AG04450 (cell line): ENCODE data around the gene GOLGA6B. TPM values are rescaled to one million over a fixed set of nuclear protein-coding genes. Genes with fewer than 3 reads are reported as not detected.
"Not testable (repeated sequence)": the region's sequence is repeated elsewhere in the genome, so short reads cannot be mapped to it uniquely, and the experiment has no call there.

ENCODE experiments used
- CTCF ChIA-PET: fragments of 300-600, 350-600 bp; formaldehyde crosslinking; extraction: SDS; loops from one replicate; lab custom pipeline; 2022; ENCODE audit warnings: antibody characterized with exemption, inconsistent platforms; lab: Charles Lee
- POLR2A ChIA-PET: fragments of 350-600 bp; formaldehyde crosslinking; extraction: SDS; loops from one replicate; lab custom pipeline; 2021; ENCODE audit warnings: antibody characterized with exemption, inconsistent platforms; lab: Yijun Ruan, JAX
- DNase-seq: peaks from one replicate; pipeline ENCODE4 v3.0.0-alpha.2; 2011; ENCODE audit warnings: low read depth, low spot score
- H3K27ac ChIP-seq: one replicate; pipeline ENCODE4 v1.5.1; 2012; ENCODE audit warnings: low read depth, low read length, control low read depth
- H3K27me3 ChIP-seq: one replicate; pipeline ENCODE4 v1.6.0; 2012; ENCODE audit warnings: low read length; ENCODE audit not compliant: control insufficient read depth, insufficient read depth
- H3K4me3 ChIP-seq: 2 replicates; pipeline ENCODE4 v1.5.1; 2011; ENCODE audit warnings: mild to moderate bottlenecking, low read depth, low read length, control low read depth
- H3K9me3 ChIP-seq: 2 replicates; pipeline ENCODE4 v1.5.1; 2012; ENCODE audit warnings: low read length; ENCODE audit not compliant: control insufficient read depth, insufficient read depth
- polyA plus RNA-seq: library from polyadenylated mRNA; depleted of rRNA; stranded (reverse); fragments of >200 nt; gene quantifications from 2 replicates; pipeline ENCODE4 v1.2.3, GENCODE V29; 2011
- TF ChIP-seq, protein P1 (sequence below): IDR thresholded peaks from 2 replicates; pipeline ENCODE4 v1.5.1; 2011; ENCODE audit warnings: low read depth, low read length, control low read depth, inconsistent platforms

GOLGA6B gene
- polyA plus RNA-seq, 1 experiment, result not detected

DNA sequence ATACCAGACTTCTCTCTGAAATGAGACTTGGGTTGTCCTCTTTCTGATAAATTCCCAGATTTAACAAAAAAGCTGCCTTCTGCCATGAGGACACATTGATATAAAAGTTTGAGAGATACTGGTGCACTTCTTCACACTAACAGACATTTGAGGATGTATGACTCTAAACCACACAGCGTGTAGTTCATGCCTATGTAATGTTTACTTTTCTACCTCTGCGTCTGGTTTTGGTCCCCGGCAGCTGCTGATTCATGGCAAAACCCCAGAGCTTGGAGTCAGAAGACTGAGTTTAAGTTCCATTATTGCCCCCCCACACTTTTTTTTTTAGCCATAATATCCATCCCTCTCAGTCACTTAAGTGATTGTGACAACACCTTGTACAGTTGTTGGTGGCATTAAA is 1.5 kb downstream of the GOLGA6B start:
- DNase-seq, H3K4me3 ChIP-seq, POLR2A ChIA-PET, H3K27ac ChIP-seq, H3K9me3 ChIP-seq, H3K27me3 ChIP-seq, CTCF ChIA-PET: not testable (repeated sequence)

DNA sequence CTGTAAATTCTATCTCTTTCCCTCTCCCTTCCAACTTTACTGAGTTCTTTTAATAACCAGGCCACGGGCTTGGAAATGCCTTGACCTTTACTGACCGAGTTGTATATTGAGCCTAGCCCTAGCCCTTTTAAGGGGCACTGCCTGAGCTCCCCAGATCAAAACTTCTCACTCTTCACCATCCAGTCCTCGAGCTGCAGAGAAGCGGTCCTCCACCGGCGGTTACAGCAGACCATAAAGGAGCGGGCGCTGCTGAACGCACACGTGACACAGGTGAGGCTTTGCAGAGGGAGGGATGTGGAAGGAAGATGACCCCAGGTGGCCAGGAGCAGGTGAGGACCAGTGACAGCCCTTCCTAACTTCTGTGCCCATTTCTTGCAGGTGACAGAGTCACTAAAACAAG is 6.6 kb downstream of the GOLGA6B start:
- H3K9me3 ChIP-seq, H3K4me3 ChIP-seq, H3K27ac ChIP-seq, CTCF ChIA-PET, DNase-seq, POLR2A ChIA-PET, H3K27me3 ChIP-seq: not testable (repeated sequence)

DNA sequence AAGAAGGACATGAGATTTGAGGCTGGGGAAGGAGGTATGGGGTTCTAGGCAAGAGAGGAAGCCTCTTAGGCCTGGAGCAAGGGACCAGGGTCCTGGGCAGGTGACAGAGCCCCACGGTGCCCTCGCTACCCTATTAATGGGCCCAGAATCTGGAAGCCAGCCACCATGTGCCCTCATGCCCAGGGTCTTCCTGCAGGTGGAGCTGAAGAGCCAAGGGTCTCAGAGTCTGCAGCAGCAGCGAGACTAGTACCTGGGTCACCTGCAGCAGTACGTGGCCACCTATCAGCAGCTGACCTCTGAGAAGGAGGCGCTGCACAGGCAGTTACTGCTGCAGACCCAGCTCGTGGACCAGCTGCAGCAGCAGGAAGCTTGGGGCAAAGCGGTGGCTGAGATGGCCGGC is 9.4 kb downstream of the GOLGA6B start:
- H3K27me3 ChIP-seq, H3K9me3 ChIP-seq, CTCF ChIA-PET, DNase-seq, H3K27ac ChIP-seq, H3K4me3 ChIP-seq, POLR2A ChIA-PET: not testable (repeated sequence)

DNA sequence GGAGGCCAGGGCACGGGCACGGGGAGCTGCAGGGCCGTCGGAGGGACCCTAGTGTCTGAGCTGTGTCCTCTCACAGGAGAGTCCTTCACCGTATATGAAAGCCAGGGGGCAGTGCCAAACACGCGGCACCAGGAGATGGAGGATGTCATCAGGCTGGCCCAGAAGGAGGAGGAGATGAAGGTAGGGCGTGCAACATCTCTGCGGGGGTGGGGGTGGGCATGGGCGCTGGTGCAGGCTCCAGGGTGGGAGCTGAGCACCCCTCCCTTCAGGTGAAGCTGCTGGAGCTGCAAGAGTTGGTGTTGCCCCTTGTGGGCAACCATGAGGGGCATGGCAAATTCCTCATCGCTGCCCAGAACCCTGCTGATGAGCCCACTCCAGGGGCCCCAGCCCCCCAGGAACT is 11.2 kb downstream of the GOLGA6B start:
- H3K4me3 ChIP-seq, DNase-seq, POLR2A ChIA-PET, H3K27me3 ChIP-seq, CTCF ChIA-PET, H3K27ac ChIP-seq, H3K9me3 ChIP-seq: not testable (repeated sequence)

DNA sequence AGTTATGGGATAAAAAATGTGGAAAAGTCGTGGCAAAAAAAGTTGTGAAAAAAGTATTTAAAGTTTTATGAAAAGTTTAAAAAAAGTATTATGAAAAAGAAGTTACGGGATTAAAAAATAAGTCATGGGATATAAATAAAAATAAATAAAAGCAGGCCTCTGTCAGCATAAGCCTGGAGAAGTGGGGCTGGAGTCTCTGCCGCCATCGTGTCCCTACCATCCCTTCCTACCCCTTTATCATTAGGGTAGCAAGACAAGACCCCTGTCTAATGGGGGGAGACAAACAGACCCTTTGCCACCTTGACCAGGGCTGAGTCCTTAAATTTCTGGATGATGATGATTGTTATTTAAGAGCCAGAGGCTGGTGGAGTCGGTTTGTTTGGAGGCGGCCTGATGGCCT is 15.3 kb downstream of the GOLGA6B start:
- DNase-seq, CTCF ChIA-PET, H3K27me3 ChIP-seq, POLR2A ChIA-PET, H3K27ac ChIP-seq, H3K9me3 ChIP-seq, H3K4me3 ChIP-seq: not testable (repeated sequence)

DNA sequence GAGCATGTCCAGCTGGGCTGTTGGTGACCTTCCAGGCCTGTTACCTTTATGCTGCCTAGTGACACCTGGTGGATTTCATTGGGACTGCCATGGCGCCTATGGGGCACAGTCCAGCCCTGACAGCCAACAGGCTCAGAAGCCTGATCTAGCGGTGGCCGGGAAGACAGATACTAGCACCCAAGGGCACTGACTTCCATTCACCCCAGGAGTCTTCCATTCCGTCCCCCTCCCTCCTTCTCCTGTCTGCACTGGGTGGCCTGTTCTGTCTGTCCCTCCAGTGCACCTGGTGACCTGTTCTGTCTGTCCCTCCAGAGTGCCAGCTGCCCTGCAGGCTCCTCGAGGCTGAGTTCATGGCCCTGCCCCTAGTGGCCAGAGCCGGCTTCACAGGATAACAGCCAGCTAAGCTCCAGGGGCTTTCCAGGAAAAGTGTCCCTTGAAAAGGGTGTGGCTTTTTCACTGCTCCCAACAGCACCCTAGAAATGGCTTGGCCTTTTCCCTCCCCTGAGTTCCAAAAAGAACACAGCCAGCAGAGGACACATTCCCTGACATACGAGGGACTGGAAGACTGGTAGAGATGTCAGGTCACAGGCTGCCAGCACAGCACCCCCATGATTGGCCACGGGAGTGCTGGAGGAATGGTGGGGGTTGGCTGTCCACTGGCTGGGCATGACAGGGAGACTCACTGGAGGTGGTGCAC is 16.3 kb downstream of the GOLGA6B start:
- H3K9me3 ChIP-seq, H3K27ac ChIP-seq, DNase-seq, H3K27me3 ChIP-seq: not testable (repeated sequence)
- TF ChIP-seq, protein P1, sequence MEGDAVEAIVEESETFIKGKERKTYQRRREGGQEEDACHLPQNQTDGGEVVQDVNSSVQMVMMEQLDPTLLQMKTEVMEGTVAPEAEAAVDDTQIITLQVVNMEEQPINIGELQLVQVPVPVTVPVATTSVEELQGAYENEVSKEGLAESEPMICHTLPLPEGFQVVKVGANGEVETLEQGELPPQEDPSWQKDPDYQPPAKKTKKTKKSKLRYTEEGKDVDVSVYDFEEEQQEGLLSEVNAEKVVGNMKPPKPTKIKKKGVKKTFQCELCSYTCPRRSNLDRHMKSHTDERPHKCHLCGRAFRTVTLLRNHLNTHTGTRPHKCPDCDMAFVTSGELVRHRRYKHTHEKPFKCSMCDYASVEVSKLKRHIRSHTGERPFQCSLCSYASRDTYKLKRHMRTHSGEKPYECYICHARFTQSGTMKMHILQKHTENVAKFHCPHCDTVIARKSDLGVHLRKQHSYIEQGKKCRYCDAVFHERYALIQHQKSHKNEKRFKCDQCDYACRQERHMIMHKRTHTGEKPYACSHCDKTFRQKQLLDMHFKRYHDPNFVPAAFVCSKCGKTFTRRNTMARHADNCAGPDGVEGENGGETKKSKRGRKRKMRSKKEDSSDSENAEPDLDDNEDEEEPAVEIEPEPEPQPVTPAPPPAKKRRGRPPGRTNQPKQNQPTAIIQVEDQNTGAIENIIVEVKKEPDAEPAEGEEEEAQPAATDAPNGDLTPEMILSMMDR, result peak; percentile 70
- ChIA-PET POLR2A (interaction anchor here (1.2 kb wide), 1 partner anchor 15 kb away, joined by 3 read pairs; the partner anchor contains the start of genes BBS4 and HIGD2B), CTCF (interaction anchor here (0.5 to 1.8 kb wide), 6 partner anchors 14 to 338 kb away, joined by 3 to 10 read pairs (median 4); no protein-coding TSS in a partner anchor)
- 0 out of 2 replicates have a peak overlapping the region, but pooled peaks have one; percentile 22 for H3K4me3 ChIP-seq

DNA sequence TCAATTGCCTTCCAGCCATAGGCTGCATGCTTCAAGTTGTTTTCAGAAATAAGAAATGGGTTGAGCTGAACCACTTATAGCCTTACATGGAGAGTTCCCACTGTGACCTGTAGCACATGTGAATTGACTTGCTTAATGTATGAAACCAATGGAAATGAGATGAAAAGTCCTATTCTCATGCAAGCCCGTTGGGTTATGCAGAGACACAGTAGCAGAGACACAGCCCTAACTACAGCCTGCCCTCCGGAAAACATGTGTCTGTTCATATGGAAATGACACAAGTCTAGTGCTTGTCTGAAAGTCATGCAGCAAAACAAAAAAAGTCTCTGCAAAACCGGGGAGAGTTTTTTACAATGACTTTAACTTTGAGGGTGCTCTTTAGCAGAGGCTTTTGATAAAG is 17.0 kb downstream of the GOLGA6B start:
- CTCF ChIA-PET, result interaction anchor here (0.9 to 1.8 kb wide), 5 partner anchors 13 to 74 kb away, joined by 3 to 10 read pairs (median 5); no protein-coding TSS in a partner anchor

More for the DNA sequence above, 17.0 kb downstream of the GOLGA6B start:
- no peak overlapping the region for H3K27ac ChIP-seq
- H3K4me3 ChIP-seq, result no peak overlapping the region
- POLR2A ChIA-PET, result interaction anchor here (1.2 kb wide), 1 partner anchor 15 kb away, joined by 3 read pairs; the partner anchor contains the start of genes BBS4 and HIGD2B
- peaks cover 15% of the 10 kb centered on the region for H3K27me3 ChIP-seq
- TF ChIP-seq, protein P1, result no peak
- no peak for DNase-seq
- H3K9me3 ChIP-seq, result no peaks in the 10 kb centered on the region
